Right ventricle myocardium superior (tissue), 1 donor: ENCODE data around the gene INPP4A. TPM values are rescaled to one million over a fixed set of nuclear protein-coding genes. Genes with fewer than 3 reads are reported as not detected.
"Not testable (repeated sequence)": the region's sequence is repeated elsewhere in the genome, so short reads cannot be mapped to it uniquely, and the experiment has no call there.

Experiments
- ATAC-seq: fragments of 200-7000 bp; cut with Tn5 transposase; one replicate; pipeline ENCODE4 v1.9.1; 2020; ENCODE audit warnings: mild to moderate bottlenecking; ENCODE audit not compliant: poor library complexity
- DNase-seq: peaks from one replicate; pipeline ENCODE4 v3.0.0-alpha.2; 2020
- intact Hi-C: fragments of 100-400 bp; cut with DNase I; formaldehyde crosslinking; loops from one replicate; pipeline ENCODE4 v1.11.2; 2022
- long read RNA-seq: library from polyadenylated mRNA; unstranded; transcript quantifications from one replicate; pipeline ENCODE4 v2.0.0, GENCODE V29; 2021
- total RNA-seq: library from RNA; stranded (reverse); fragmentation: NEBNext Ultra II Directional; extraction: Animal tissue kit (Norgen Biotek cat#: 25700); gene quantifications from one replicate; pipeline ENCODE4 v1.2.1, GENCODE V29; 2021
- donor health status: DM: no; HTN: yes; CAD: no; lungs with severe emphysema.

The INPP4A gene
- total RNA-seq: 16.8 TPM
- long read RNA-seq, partial matches to known transcripts: 11 of 39 reads
- long read RNA-seq, other reads (novel, unspliced or antisense): 26 of 39 reads

DNA sequence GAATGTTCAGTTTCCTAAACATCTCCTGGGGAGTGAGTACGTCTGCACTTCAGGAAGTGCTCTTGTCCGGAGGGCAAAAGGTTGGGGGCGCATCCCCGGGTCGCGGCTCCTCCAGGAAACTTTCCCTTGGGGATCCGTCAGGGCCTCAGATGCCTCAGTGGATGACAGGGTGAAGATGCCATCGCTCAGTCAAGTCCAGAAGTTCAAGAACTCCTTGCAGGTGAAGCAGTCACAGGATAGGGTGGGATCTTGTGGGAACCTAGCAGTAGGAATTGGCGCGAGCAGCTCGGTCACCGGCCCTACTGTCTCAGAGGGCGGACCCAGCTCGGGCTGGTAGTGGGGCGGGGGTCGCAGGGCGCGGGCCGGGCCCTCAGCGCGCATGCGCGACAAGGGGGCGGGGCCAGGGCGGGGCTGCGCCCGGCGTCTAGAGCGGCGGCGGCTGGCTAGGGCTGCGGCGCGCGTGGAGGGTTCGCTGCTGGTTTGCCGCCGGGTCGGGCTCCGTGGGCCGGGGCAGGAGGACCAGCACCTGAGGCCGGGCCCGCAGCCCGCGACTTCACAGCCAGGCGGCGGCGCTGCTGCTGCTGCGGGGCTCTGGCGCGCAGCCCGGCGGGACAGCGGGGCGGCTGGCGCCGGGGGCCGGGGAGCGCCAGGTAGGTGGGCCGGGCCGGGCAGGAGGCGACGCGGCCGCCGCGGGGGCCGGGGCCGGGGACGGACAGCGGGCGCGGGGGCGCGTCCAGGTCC is at the start of gene INPP4A:
Gene INPP4A (plus strand): TSS at position 423 of the 741 bp plus-strand sequence. CDS start 75,191 bp downstream, outside the sequence.
- DNase-seq: peak; percentile 87
- ATAC-seq: peak; percentile 97
- intact Hi-C loops: loop anchor here (10.0 kb wide), 1 partner anchor 120 kb away; no protein-coding TSS in a partner anchor

DNA sequence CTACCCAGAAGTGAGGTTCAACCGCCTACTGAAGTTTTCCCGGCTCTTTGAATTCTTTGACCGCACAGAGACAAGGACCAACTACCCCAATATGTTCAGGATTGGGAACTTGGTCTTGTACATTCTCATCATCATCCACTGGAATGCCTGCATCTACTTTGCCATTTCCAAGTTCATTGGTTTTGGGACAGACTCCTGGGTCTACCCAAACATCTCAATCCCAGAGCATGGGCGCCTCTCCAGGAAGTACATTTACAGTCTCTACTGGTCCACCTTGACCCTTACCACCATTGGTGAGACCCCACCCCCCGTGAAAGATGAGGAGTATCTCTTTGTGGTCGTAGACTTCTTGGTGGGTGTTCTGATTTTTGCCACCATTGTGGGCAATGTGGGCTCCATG is 48.7 kb upstream of the INPP4A start:
- intact Hi-C loops: no loop called here
- no peak for DNase-seq
- no peak for ATAC-seq

DNA sequence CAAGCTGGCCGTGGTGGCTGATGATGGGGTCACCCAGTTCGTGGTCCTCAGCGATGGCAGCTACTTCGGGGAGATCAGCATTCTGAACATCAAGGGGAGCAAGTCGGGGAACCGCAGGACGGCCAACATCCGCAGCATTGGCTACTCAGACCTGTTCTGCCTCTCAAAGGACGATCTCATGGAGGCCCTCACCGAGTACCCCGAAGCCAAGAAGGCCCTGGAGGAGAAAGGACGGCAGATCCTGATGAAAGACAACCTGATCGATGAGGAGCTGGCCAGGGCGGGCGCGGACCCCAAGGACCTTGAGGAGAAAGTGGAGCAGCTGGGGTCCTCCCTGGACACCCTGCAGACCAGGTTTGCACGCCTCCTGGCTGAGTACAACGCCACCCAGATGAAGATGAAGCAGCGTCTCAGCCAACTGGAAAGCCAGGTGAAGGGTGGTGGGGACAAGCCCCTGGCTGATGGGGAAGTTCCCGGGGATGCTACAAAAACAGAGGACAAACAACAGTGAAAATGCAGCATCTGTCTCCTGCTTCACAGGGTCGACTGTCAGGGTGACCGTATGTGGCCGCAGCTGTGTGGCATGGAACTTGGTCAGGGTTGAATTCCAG is 47.8 kb upstream of the INPP4A start:
- intact Hi-C loops: no loop called here
- no peak for ATAC-seq
- no peak for DNase-seq

DNA sequence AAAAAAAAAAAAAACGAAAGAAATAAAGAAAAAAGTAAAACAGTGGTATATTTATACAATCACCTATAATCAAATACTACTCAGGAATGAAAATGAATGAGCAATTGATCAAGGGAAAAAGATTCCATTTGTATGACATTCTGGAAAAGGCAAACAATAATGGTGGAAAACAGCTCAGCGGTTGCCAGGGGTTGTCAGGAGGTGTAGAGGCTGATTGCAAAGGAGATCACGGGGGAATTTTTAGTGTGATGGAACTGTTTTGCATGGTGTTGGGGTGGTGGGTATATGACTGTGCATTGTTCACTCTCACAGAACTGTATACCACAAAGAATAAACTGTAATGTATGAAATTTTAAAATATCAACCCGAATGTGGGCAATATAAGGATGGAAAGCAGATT is 45.5 kb upstream of the INPP4A start:
- DNase-seq (no peak), ATAC-seq (no peak)

DNA sequence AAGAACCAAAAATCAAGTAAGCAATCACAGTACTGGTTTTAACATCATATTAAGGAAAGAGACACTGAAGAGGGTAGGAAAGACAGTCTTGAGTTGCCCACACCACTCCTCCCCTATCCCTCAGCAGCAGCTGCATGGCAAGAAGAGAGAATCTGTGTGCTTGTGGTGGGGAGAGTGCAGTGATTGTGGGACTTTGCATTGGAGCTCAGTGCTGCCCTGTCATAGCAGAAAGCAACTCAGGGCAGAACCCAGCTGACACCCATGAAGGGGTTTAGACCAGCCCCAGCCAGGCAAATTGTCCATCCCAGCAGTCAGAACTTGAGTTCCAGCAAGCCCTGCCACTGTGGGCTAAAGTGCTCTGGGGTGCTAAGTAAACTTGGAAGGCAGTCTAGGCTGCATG is 40.8 kb upstream of the INPP4A start:
- no peak for ATAC-seq
- DNase-seq: no peak
- intact Hi-C loops: no loop called here

More for the DNA sequence above, 45.5 kb upstream of the INPP4A start:
- intact Hi-C loops: no loop called here

DNA sequence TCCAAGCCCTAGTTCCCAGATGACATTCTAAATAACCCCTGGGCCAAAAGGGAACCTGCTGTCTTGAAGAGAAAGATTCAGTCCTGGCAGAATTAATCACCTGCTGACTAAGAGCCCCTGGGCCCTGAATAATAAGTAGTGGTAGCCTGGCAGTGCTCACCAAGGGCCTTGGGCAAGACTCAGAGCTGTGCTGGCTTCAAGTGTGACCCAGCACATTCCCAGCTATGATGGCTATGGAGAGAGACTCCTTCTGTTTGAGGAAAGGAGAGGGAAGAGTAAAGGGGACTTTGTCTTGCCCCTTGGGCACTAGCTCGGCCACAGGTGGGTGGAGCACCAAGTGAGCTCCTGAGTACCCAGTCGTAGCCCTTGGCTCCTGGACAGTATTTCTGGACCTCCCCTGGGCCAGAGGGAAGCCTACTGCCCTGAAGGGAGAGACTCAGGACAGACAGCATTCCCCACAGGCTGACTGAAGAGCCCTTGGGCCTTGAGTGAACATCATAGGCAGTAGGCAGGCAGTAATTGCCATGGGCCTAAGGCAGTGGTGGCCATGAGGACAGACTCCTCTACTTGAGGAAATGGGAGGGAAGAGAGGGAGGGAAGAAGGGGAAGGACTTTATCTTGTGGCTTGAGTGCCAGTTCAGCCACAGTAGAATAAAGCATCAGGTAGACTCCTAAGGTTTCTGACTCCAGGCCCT is 40.0 kb upstream of the INPP4A start:
- DNase-seq (no peak), ATAC-seq (no peak)
- intact Hi-C loops: no loop called here

- ATAC-seq: no peak
- no peak for DNase-seq
- intact Hi-C loops: no loop called here
These were observed 39.4 kb upstream of the INPP4A start for GRCh38 chr2:98405301-98405700.

- ATAC-seq (no peak), DNase-seq (no peak)
- intact Hi-C loops: no loop called here
These were observed 36.5 kb upstream of the INPP4A start for GRCh38 chr2:98408155-98408554.

- peak; percentile 91 for ATAC-seq
- no peak for DNase-seq
- intact Hi-C loops: loop anchor here (5.0 to 10.0 kb wide), 2 partner anchors 162 to 189 kb away; no protein-coding TSS in a partner anchor
These were observed 31.8 kb upstream of the INPP4A start for GRCh38 chr2:98412751-98413458.

- intact Hi-C loops: loop anchor here (5.0 to 10.0 kb wide), 2 partner anchors 161 to 188 kb away; no protein-coding TSS in a partner anchor
- not testable (repeated sequence) for DNase-seq, ATAC-seq
These were observed 30.4 kb upstream of the INPP4A start for GRCh38 chr2:98414246-98414645.

DNA sequence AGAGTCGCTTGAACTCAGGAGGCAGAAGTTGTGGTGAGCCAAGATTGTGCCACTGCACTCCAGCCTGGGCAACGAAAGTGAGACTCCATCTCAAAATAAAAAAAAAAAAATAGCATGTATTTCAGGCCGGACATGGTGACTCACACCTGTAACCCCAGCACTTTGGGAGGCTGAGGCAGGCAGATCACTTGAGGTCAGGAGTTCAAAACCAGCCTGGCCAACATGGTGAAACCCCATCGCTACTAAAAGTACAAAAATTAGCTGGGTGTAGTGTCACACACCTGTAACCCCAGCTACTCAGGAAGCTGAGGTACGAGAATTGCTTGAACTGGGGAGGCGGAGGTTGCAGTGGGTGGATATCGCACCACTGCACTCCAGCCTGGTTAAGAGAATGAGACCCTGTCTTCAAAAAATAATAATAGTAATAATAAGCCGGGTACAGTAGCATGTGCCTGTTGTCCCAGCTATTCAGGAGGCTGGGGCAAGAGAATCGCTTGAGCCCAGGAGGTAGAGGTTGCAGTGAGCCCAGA is 28.9 kb upstream of the INPP4A start:
- not testable (repeated sequence) for ATAC-seq, DNase-seq
- intact Hi-C loops: loop anchor here (10.0 kb wide), 1 partner anchor 159 kb away; no protein-coding TSS in a partner anchor

- ATAC-seq (no peak), DNase-seq (no peak)
- intact Hi-C loops: loop anchor here (10.0 kb wide), 1 partner anchor 158 kb away; no protein-coding TSS in a partner anchor
These were observed 28.1 kb upstream of the INPP4A start for GRCh38 chr2:98416383-98417159.

GRCh38 chr2:98419544-98419943 is 25.1 kb upstream of the INPP4A start:
- intact Hi-C loops: loop anchor here (10.0 kb wide), 1 partner anchor 155 kb away; no protein-coding TSS in a partner anchor
- DNase-seq: no peak
- ATAC-seq: no peak

DNA sequence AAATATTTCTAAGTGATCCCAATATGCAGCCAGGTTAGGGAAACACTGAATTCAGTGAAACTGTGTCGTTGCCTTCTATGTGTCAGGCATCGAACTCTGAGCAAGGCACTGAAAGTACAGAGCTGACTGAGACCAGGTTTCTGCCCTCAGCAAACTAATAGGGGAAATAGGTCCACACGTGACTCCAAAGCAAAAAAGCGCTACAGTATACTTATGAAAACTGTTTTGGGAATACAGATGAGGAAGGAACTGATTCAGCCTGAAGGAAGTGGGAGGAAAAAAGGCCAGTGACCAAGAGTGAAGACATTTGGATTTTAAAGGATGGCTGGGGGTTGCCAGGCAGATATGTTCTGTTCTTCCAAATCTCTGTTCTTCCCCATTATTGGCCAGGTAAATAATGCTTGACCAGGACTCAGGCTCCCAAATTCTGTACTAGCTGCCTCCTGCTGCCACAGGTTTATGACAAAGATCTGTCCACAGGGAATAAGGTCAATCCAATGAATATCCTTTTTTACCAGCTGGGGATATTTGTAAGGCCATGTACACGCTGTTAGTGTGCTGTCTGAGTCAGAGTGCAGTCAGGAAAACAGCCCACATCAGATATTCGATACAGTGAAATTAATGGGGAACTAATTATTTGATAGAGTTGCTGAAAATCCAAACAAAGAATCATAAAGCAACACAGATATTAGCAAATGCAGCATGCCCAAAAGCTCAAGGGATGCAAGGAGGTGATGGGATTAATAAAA is 24.5 kb upstream of the INPP4A start:
- peak; percentile 29 for ATAC-seq
- no peak for DNase-seq
- intact Hi-C loops: loop anchor here (10.0 kb wide), 1 partner anchor 155 kb away; no protein-coding TSS in a partner anchor

DNA sequence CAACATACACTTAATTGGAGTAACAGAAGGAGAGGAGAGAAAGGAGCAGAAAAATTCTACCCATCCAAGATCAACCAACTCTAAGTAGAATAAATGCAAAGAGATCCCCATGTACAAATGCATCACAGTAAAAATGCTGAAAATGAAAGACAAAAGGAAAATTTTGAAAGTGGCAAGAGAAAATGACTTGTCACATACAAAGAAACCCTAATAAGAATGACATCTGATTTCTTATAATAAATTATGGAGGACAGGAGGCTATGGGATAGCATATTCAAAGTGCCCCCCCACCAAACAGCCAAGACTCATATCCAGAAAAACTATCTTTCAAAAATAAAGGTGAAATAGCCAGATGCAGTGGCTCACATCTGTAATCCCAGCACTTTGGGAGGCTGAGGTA is 22.2 kb upstream of the INPP4A start:
- ATAC-seq (no peak), DNase-seq (no peak)
- intact Hi-C loops: no loop called here

DNA sequence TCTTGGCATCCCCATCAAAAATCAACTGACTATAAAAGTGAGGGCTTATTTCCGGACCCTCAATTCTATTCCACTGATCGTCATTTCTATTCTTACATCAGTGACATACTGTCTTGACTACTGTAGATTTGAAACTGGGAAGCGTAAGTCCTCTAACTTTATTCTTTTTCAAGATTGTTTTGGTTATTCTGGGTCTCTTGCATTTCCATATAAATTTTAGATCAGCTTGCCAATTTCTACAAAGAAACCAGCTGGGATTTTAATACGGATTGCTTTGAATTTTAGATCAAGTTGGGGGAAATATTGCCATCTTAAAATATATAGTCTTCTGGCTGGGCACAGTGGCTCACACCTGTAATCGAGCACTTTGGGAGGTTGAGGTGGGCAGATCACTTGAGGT is 17.9 kb upstream of the INPP4A start:
- intact Hi-C loops: no loop called here
- ATAC-seq (no peak), DNase-seq (no peak)

DNA sequence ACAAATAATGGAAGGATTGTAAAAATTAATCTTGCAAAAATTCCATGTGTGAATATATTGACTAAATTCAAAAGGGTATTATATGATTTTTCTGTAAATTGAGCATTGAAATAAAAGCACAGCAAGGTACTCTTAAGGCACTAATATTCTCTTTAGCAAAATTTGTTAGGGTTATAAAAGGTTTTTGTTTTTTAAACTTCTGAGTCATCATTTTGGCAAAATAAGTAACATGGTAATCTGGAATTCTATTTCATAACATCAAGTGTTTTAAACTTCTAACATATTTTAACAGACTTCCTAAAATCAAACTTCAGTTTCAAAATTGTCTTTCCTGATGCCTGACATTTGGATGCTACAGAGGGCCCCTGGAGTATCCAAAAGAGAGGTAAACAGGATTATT is 12.5 kb upstream of the INPP4A start:
- no peak for ATAC-seq
- DNase-seq: no peak
- intact Hi-C loops: no loop called here
